K562 (cell line): ENCODE measurements around the gene RFPL1. TPM values are rescaled to one million over a fixed set of nuclear protein-coding genes. Genes with fewer than 3 reads are reported as not detected.

Source experiments
- BCOR ChIP-seq: fragments of 450-650 bp; IDR thresholded peaks from 2 replicates; pipeline ENCODE4 v1.6.1; 2016
- DMBX1 ChIP-seq: fragments of 250-450 bp; sonication (Bioruptor Pico); IDR thresholded peaks from 2 replicates; pipeline ENCODE4 v1.8.0; 2022; ENCODE audit warnings: inconsistent platforms, mild to moderate bottlenecking, moderate library complexity, borderline replicate concordance
- E2F3 ChIP-seq: fragments of 250-450 bp; sonication (Bioruptor Pico); IDR thresholded peaks from 2 replicates; pipeline ENCODE4 v1.4.0; 2020; ENCODE audit warnings: mild to moderate bottlenecking
- HNRNPUL1 ChIP-seq: fragments of 200-400 bp; formaldehyde crosslinking; IDR thresholded peaks from 2 replicates; pipeline ENCODE4 v1.6.1; 2017; ENCODE audit warnings: low read length
- HOXB6 ChIP-seq: fragments of 250-450 bp; sonication (Bioruptor Pico); IDR thresholded peaks from 2 replicates; pipeline ENCODE4 v1.5.1; 2022; ENCODE audit warnings: mild to moderate bottlenecking, borderline replicate concordance
- KAT7 ChIP-seq: sonication (generic); formaldehyde crosslinking; IDR thresholded peaks from 2 replicates; pipeline ENCODE4 v1.8.0; 2022; ENCODE audit warnings: missing genetic modification reagents, mild to moderate bottlenecking, borderline replicate concordance
- KDM1A ChIP-seq, 2 experiments: fragments of 450-650 bp; IDR thresholded peaks; 2 replicates each; pipeline ENCODE4 v1.6.1; 2016; ENCODE audit warnings: mild to moderate bottlenecking in 2 of 2
- L3MBTL2 ChIP-seq: fragments of 450-650 bp; IDR thresholded peaks from 2 replicates; pipeline ENCODE4 v1.6.1; 2016; ENCODE audit warnings: mild to moderate bottlenecking, moderate library complexity
- MAX ChIP-seq: sonication (generic); formaldehyde crosslinking; IDR thresholded peaks from 2 replicates; pipeline ENCODE4 v1.9.0; 2022; ENCODE audit warnings: mild to moderate bottlenecking, missing genetic modification reagents
- MEIS2 ChIP-seq: fragments of 450-650 bp; IDR thresholded peaks from 2 replicates; pipeline ENCODE4 v1.6.1; 2014; ENCODE audit warnings: mild to moderate bottlenecking; ENCODE audit not compliant: partially characterized antibody
- NFE2L1 ChIP-seq: fragments of 450-650 bp; IDR thresholded peaks from 2 replicates; pipeline ENCODE4 v1.6.1; 2016; ENCODE audit warnings: missing genetic modification characterization, low read depth, mild to moderate bottlenecking, missing compliant biosample characterization, moderate library complexity, borderline replicate concordance
- NONO ChIP-seq, 2 experiments: fragments of 200-400 bp in 1 of 2; fragments of 450-650 bp in 1 of 2; formaldehyde crosslinking in 1 of 2; IDR thresholded peaks; 2 replicates each; pipeline ENCODE4 v1.6.1; 2017; ENCODE audit warnings: low read depth in 2 of 2, mild to moderate bottlenecking in 2 of 2, moderate library complexity in 2 of 2, low read length in 1 of 2
- PHB2 ChIP-seq: fragments of 450-650 bp; IDR thresholded peaks from 2 replicates; pipeline ENCODE4 v1.6.1; 2017; ENCODE audit warnings: low read depth
- PHF8 ChIP-seq: fragments of 200-600 bp; sonication (generic); IDR thresholded peaks from 2 replicates; pipeline ENCODE4 v1.6.1; 2012; ENCODE audit warnings: mixed run types, mild to moderate bottlenecking, inconsistent platforms, low read length, moderate library complexity, borderline replicate concordance
- RB1 ChIP-seq: fragments of 450-650 bp; IDR thresholded peaks from 2 replicates; pipeline ENCODE4 v1.6.1; 2017; ENCODE audit warnings: low read depth, mild to moderate bottlenecking
- RBM25 ChIP-seq: fragments of 200-400 bp; formaldehyde crosslinking; IDR thresholded peaks from 2 replicates; pipeline ENCODE4 v1.6.1; 2018; ENCODE audit warnings: low read length, low read depth, moderate library complexity; ENCODE audit not compliant: severe bottlenecking
- SAFB ChIP-seq: fragments of 200-400 bp; formaldehyde crosslinking; IDR thresholded peaks from 2 replicates; pipeline ENCODE4 v1.6.1; 2017; ENCODE audit warnings: low read depth, low read length, borderline replicate concordance
- SLC30A9 ChIP-seq: fragments of 250-450 bp; sonication (Bioruptor Pico); IDR thresholded peaks from 2 replicates; pipeline ENCODE4 v1.8.0; 2022; ENCODE audit warnings: mild to moderate bottlenecking, moderate library complexity
- TAF7 ChIP-seq: fragments of 450-650 bp; IDR thresholded peaks from 2 replicates; pipeline ENCODE4 v1.6.1; 2016; ENCODE audit warnings: missing genetic modification characterization, missing compliant biosample characterization
- TCFL5 ChIP-seq: fragments of 250-450 bp; sonication (Bioruptor Pico); conservative IDR thresholded peaks from 2 replicates; pipeline ENCODE4 v1.6.1; 2021; ENCODE audit warnings: mild to moderate bottlenecking, moderate library complexity, matching md5 sums
- ZNF140 ChIP-seq: fragments of 250-450 bp; sonication (Bioruptor Pico); IDR thresholded peaks from 2 replicates; pipeline ENCODE4 v1.8.0; 2021; ENCODE audit warnings: moderate library complexity, mild to moderate bottlenecking, inconsistent platforms
- ZNF263 ChIP-seq: sonication (generic); formaldehyde crosslinking; IDR thresholded peaks from 2 replicates; pipeline ENCODE4 v1.8.0; 2022; ENCODE audit warnings: mild to moderate bottlenecking, missing genetic modification reagents, borderline replicate concordance
- polyA plus RNA-seq, 8 experiments: library from polyadenylated mRNA; depleted of rRNA in 4 of 8; stranded (reverse) in 5 of 8; unstranded in 3 of 8; fragments of >200 nt; fragmentation: Nextera tagmentation in 2 of 8; fragmentation: Illumina TruSeq in 1 of 8; extraction: Ambion mirVana in 2 of 8; extraction: Trizol in 1 of 8; gene quantifications; 2 replicates each; pipeline versions ENCODE4 v1.2.1 to v1.2.3, GENCODE V29; 2011 to 2014; ENCODE audit warnings: inconsistent platforms in 1 of 8, missing spikeins in 1 of 8
- total RNA-seq, 7 experiments: library from RNA; depleted of rRNA in 6 of 7; stranded (reverse); fragments of >200 nt in 6 of 7; fragmentation: Illumina TruSeq in 2 of 7; extraction: Trizol in 2 of 7; gene quantifications; 2 replicates each; pipeline versions ENCODE4 v1.2.1 to v1.2.3, GENCODE V29; 2011 to 2021; ENCODE audit warnings: low replicate concordance in 1 of 7
- TF ChIP-seq, protein P1 (sequence below): sonication (generic); formaldehyde crosslinking; IDR thresholded peaks from 2 replicates; pipeline ENCODE4 v1.5.0; 2020; ENCODE audit warnings: missing genetic modification reagents
- TF ChIP-seq, protein P2 (sequence below): sonication (generic); formaldehyde crosslinking; IDR thresholded peaks from 2 replicates; pipeline ENCODE4 v1.8.0; 2022; ENCODE audit warnings: missing genetic modification reagents, mild to moderate bottlenecking, moderate library complexity, borderline replicate concordance
- TF ChIP-seq, protein P3 (sequence below): sonication (generic); formaldehyde crosslinking; IDR thresholded peaks from 2 replicates; pipeline ENCODE4 v1.8.1; 2023; ENCODE audit warnings: mild to moderate bottlenecking, missing genetic modification reagents

Gene RFPL1
- total and polyA plus RNA-seq, 9 of the 15 experiments (the other 6 are each of a cell fraction or from before 2014, with no cell fraction given), result not detected

DNA sequence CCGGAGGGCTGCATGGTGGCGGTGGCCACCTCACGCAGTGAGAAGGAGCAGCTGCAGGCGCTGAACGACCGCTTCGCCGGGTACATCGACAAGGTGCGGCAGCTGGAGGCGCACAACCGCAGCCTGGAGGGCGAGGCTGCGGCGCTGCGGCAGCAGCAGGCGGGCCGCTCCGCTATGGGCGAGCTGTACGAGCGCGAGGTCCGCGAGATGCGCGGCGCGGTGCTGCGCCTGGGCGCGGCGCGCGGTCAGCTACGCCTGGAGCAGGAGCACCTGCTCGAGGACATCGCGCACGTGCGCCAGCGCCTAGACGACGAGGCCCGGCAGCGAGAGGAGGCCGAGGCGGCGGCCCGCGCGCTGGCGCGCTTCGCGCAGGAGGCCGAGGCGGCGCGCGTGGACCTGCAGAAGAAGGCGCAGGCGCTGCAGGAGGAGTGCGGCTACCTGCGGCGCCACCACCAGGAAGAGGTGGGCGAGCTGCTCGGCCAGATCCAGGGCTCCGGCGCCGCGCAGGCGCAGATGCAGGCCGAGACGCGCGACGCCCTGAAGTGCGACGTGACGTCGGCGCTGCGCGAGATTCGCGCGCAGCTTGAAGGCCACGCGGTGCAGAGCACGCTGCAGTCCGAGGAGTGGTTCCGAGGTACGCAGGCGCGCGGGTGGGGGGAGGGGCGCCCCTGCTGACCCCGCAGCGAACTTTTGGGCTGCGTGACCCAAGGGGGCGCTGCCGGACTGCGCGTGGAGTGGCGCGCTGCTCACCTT lies 42.3 kb downstream of the RFPL1 start (continued):
- TF ChIP-seq ZNF263 (CRISPR knock-in tag), result peak; percentile 34; the same call in 1 of the 2 replicates
- TF ChIP-seq SAFB, result peak; percentile 71
- no peak for TF ChIP-seq TCFL5 (CRISPR knock-in tag)
- peak; percentile 79 for TF ChIP-seq MEIS2
- TF ChIP-seq, protein P1, sequence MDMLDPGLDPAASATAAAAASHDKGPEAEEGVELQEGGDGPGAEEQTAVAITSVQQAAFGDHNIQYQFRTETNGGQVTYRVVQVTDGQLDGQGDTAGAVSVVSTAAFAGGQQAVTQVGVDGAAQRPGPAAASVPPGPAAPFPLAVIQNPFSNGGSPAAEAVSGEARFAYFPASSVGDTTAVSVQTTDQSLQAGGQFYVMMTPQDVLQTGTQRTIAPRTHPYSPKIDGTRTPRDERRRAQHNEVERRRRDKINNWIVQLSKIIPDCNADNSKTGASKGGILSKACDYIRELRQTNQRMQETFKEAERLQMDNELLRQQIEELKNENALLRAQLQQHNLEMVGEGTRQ (CRISPR knock-in tag), result peak; percentile 39
- no peak for TF ChIP-seq NFE2L1 (tag)
- TF ChIP-seq ZNF140, result no peak
- no peak for TF ChIP-seq KDM1A (IDR thresholded peaks at IDR 0.05)
- peak; percentile 53; the same call in 1 of the 2 replicates for TF ChIP-seq PHF8
- TF ChIP-seq, protein P2, sequence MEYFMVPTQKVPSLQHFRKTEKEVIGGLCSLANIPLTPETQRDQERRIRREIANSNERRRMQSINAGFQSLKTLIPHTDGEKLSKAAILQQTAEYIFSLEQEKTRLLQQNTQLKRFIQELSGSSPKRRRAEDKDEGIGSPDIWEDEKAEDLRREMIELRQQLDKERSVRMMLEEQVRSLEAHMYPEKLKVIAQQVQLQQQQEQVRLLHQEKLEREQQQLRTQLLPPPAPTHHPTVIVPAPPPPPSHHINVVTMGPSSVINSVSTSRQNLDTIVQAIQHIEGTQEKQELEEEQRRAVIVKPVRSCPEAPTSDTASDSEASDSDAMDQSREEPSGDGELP (CRISPR knock-in tag), result peak; percentile 45; the same call in 1 of the 2 replicates
- no peak for TF ChIP-seq PHB2
- TF ChIP-seq KAT7 (CRISPR knock-in tag), result peak; percentile 86; the same call in 1 of the 2 replicates
- TF ChIP-seq RB1, result peak; percentile 74
- TF ChIP-seq SLC30A9, result no peak
- peak; percentile 99 for TF ChIP-seq L3MBTL2
- TF ChIP-seq, protein P3, sequence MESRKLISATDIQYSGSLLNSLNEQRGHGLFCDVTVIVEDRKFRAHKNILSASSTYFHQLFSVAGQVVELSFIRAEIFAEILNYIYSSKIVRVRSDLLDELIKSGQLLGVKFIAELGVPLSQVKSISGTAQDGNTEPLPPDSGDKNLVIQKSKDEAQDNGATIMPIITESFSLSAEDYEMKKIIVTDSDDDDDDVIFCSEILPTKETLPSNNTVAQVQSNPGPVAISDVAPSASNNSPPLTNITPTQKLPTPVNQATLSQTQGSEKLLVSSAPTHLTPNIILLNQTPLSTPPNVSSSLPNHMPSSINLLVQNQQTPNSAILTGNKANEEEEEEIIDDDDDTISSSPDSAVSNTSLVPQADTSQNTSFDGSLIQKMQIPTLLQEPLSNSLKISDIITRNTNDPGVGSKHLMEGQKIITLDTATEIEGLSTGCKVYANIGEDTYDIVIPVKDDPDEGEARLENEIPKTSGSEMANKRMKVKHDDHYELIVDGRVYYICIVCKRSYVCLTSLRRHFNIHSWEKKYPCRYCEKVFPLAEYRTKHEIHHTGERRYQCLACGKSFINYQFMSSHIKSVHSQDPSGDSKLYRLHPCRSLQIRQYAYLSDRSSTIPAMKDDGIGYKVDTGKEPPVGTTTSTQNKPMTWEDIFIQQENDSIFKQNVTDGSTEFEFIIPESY (CRISPR knock-in tag), result peak; percentile 47; the same call in 1 of the 2 replicates
- TF ChIP-seq RBM25, result peak; percentile 95
- peak; percentile 50; the same call in 1 of the 2 replicates for TF ChIP-seq DMBX1 (CRISPR knock-in tag)
- TF ChIP-seq TAF7 (tag), result no peak
- peak; percentile 95 for TF ChIP-seq MAX (CRISPR knock-in tag)
- no peak for TF ChIP-seq HOXB6 (CRISPR knock-in tag)
- peak; percentile 68; the same call in 1 of the 2 replicates for TF ChIP-seq E2F3 (CRISPR knock-in tag)
- no peak for TF ChIP-seq NONO (IDR thresholded peaks at IDR 0.05; ENCODE audit: low read depth in 2 of 2, low read length in 1 of 2)
- no peak for TF ChIP-seq HNRNPUL1
- 0 out of 2 replicates have a peak, but pooled peaks have one; percentile 1 for TF ChIP-seq BCOR
